ENCODE data around the gene NPAS3. TPM values are rescaled to one million over a fixed set of nuclear protein-coding genes. Genes with fewer than 3 reads are reported as not detected.

The NPAS3 gene
- total and polyA plus RNA-seq, 2 donors (not counting 3 experiments of a cell fraction or from before 2014, with no cell fraction given), result 0.10 to 0.13 TPM

DNA sequence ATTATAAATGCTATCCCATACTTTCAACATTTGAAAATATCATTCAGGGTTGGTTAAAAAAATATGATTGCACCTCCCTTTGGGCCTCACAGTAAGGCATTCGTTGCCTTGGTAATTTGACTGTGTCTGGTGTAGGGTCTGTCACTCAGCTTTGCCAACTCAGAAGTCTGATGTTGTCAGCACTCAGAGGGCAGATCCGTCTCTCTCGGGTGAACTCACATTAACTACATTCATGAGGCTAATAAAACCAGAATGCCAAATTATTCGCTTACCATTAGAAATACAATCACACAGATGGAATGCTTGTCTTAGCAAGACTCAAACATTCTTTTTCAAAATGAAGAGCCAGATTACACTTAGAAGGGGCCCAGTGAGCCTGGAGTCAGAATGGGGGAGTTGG is 53.0 kb downstream of the NPAS3 start:
- FAIRE-seq, result no peak
- Histone ChIP-seq H3K9ac (replicated peaks; ENCODE audit: extremely low read depth, insufficient read depth, low read length) (no peak overlapping the region), H4K20me1 (replicated peaks; ENCODE audit: control insufficient read depth, extremely low read depth, insufficient read depth, low read length) (no peaks in the 10 kb centered on the region), H2AFZ (ENCODE audit: low read depth, low read length) (no peak overlapping the region), H3K9me1 (replicated peaks; ENCODE audit: control insufficient read depth, extremely low read depth, insufficient read depth, low read length) (no peaks in the 10 kb centered on the region), H3K4me1 (ENCODE audit: control insufficient read depth, extremely low read depth, insufficient read depth, low read length) (no peaks in the 10 kb centered on the region), H3K79me2 (ENCODE audit: control insufficient read depth, insufficient read depth, low read length) (no peaks in the 10 kb centered on the region), H3K4me3 (replicated peaks in 1 of 3; ENCODE audit: insufficient read depth in 1 of 3, low read depth in 1 of 3, low read length in 3 of 3) (no peak overlapping the region), H3K27me3 (ENCODE audit: control insufficient read depth in 2 of 2, insufficient read depth in 2 of 2, low read length in 2 of 2) (no peaks in the 10 kb centered on the region), H3K36me3 (ENCODE audit: control insufficient read depth in 2 of 2, extremely low read depth in 1 of 2, insufficient read depth in 2 of 2, low read length in 2 of 2) (no peaks in the 10 kb centered on the region), H3K9me3 (replicated peaks; ENCODE audit: control insufficient read depth, insufficient read depth, low read length) (no peaks in the 10 kb centered on the region), H3K4me2 (ENCODE audit: insufficient read depth, low read length) (no peak overlapping the region), H3K27ac (ENCODE audit: insufficient read depth, low read depth, low read length) (no peak overlapping the region)
- no peak for DNase-seq (ENCODE audit: low read depth, low spot score)
- dilution Hi-C loops (cut with MboI; ENCODE audit: extremely low pct_ligation_motif_present, low sequenced_read_pairs), result no loop called here
- ChIA-PET CTCF (no interaction called here), POLR2A (no interaction called here)
- TF ChIP-seq MYC (IDR thresholded peaks at IDR 0.05; ENCODE audit: low read depth, low read length) (no peak), POLR2A (IDR thresholded peaks at IDR 0.05; ENCODE audit: low read depth, low read length) (no peak), FOS (IDR thresholded peaks at IDR 0.05; ENCODE audit: borderline replicate concordance, insufficient read depth, low read length) (no peak), EZH2 (IDR thresholded peaks at IDR 0.05; ENCODE audit: borderline replicate concordance, low read depth, low read length, severe bottlenecking) (no peak)
- TF ChIP-seq, protein P1, sequence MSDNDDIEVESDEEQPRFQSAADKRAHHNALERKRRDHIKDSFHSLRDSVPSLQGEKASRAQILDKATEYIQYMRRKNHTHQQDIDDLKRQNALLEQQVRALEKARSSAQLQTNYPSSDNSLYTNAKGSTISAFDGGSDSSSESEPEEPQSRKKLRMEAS (IDR thresholded peaks at IDR 0.05; ENCODE audit: insufficient read depth, insufficient read length), result no peak
- TF ChIP-seq, protein P2, sequence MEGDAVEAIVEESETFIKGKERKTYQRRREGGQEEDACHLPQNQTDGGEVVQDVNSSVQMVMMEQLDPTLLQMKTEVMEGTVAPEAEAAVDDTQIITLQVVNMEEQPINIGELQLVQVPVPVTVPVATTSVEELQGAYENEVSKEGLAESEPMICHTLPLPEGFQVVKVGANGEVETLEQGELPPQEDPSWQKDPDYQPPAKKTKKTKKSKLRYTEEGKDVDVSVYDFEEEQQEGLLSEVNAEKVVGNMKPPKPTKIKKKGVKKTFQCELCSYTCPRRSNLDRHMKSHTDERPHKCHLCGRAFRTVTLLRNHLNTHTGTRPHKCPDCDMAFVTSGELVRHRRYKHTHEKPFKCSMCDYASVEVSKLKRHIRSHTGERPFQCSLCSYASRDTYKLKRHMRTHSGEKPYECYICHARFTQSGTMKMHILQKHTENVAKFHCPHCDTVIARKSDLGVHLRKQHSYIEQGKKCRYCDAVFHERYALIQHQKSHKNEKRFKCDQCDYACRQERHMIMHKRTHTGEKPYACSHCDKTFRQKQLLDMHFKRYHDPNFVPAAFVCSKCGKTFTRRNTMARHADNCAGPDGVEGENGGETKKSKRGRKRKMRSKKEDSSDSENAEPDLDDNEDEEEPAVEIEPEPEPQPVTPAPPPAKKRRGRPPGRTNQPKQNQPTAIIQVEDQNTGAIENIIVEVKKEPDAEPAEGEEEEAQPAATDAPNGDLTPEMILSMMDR (IDR thresholded peaks at IDR 0.05; ENCODE audit: extremely low read depth in 1 of 2, insufficient read depth in 1 of 2, low read depth in 1 of 2, low read length in 2 of 2), result no peak
- BruUV-seq (replicated peaks), result no TSS peak
- intact Hi-C loops (cut with micrococcal nuclease), result no loop called here

- Histone ChIP-seq H3K36me3 (ENCODE audit: control insufficient read depth in 2 of 2, extremely low read depth in 1 of 2, insufficient read depth in 2 of 2, low read length in 2 of 2) (no peaks in the 10 kb centered on the region), H3K79me2 (ENCODE audit: control insufficient read depth, insufficient read depth, low read length) (no peaks in the 10 kb centered on the region), H3K27me3 (ENCODE audit: control insufficient read depth in 2 of 2, insufficient read depth in 2 of 2, low read length in 2 of 2) (no peaks in the 10 kb centered on the region), H3K9ac (replicated peaks; ENCODE audit: extremely low read depth, insufficient read depth, low read length) (no peak overlapping the region), H3K9me3 (replicated peaks; ENCODE audit: control insufficient read depth, insufficient read depth, low read length) (no peaks in the 10 kb centered on the region), H3K27ac (ENCODE audit: insufficient read depth, low read depth, low read length) (no peak overlapping the region), H3K4me2 (ENCODE audit: insufficient read depth, low read length) (no peak overlapping the region), H3K4me3 (replicated peaks in 1 of 3; ENCODE audit: insufficient read depth in 1 of 3, low read depth in 1 of 3, low read length in 3 of 3) (no peak overlapping the region), H4K20me1 (replicated peaks; ENCODE audit: control insufficient read depth, extremely low read depth, insufficient read depth, low read length) (no peaks in the 10 kb centered on the region), H3K4me1 (ENCODE audit: control insufficient read depth, extremely low read depth, insufficient read depth, low read length) (no peaks in the 10 kb centered on the region), H2AFZ (ENCODE audit: low read depth, low read length) (no peak overlapping the region), H3K9me1 (replicated peaks; ENCODE audit: control insufficient read depth, extremely low read depth, insufficient read depth, low read length) (no peaks in the 10 kb centered on the region)
- DNase-seq (ENCODE audit: low read depth, low spot score) (no peak), FAIRE-seq (no peak)
- BruUV-seq (replicated peaks), result no TSS peak
- dilution Hi-C loops (cut with MboI; ENCODE audit: extremely low pct_ligation_motif_present, low sequenced_read_pairs) (no loop called here), intact Hi-C loops (cut with micrococcal nuclease) (no loop called here)
- CTCF ChIA-PET, result no interaction called here
- POLR2A ChIA-PET, result no interaction called here
- TF ChIP-seq EZH2 (IDR thresholded peaks at IDR 0.05; ENCODE audit: borderline replicate concordance, low read depth, low read length, severe bottlenecking) (no peak), GATA2 (IDR thresholded peaks at IDR 0.05; ENCODE audit: insufficient read depth, insufficient read length, low read depth, low read length) (no peak), POLR2A (IDR thresholded peaks at IDR 0.05; ENCODE audit: low read depth, low read length) (no peak), MYC (IDR thresholded peaks at IDR 0.05; ENCODE audit: low read depth, low read length) (no peak), POLR2AphosphoS5 (IDR thresholded peaks at IDR 0.05; ENCODE audit: insufficient read depth, low read depth, low read length) (no peak), JUN (IDR thresholded peaks at IDR 0.05; ENCODE audit: borderline replicate concordance, insufficient read depth, insufficient read length, low read depth) (no peak), FOS (IDR thresholded peaks at IDR 0.05; ENCODE audit: borderline replicate concordance, insufficient read depth, low read length) (no peak)
- TF ChIP-seq, protein P1 (IDR thresholded peaks at IDR 0.05; ENCODE audit: insufficient read depth, insufficient read length), result no peak
- TF ChIP-seq, protein P2 (IDR thresholded peaks at IDR 0.05; ENCODE audit: extremely low read depth in 1 of 2, insufficient read depth in 1 of 2, low read depth in 1 of 2, low read length in 2 of 2), result no peak
Observed at GRCh38 chr14:32993921-32994320, 55.2 kb downstream of the NPAS3 start.

Measured in endothelial cell of umbilical vein (primary cell).